ENCODE measurements around the gene PSMD9. TPM values are rescaled to one million over a fixed set of nuclear protein-coding genes. Genes with fewer than 3 reads are reported as not detected.

PSMD9 gene
- total RNA-seq, 4 donors from 2014 or later: 44.7 to 102 (median 68.4) TPM

Other genes starting within 250 kb of the PSMD9 start
- 1 to 10 TPM; 1.5 to 4.5 (median 2.6) TPM for gene MORN3, start 219.1 kb upstream of the PSMD9 start, total RNA-seq
- gene TMEM120B, start 176.0 kb upstream of the PSMD9 start, total RNA-seq: 10 to 100 TPM in 1 of 4 donors, 1 to 10 TPM in 3; 7.1 to 13.8 (median 8.8) TPM
- gene RHOF, start 95.1 kb upstream of the PSMD9 start, total RNA-seq: 10 to 100 TPM in 3 of 4 donors, 1 to 10 TPM in 1; 6.6 to 20.4 (median 17.5) TPM
- gene SETD1B, start 84.8 kb upstream of the PSMD9 start, total RNA-seq: 10 to 100 TPM; 13.1 to 23.1 (median 19.5) TPM
- gene HPD, start 29.9 kb upstream of the PSMD9 start, total RNA-seq: 1 to 10 TPM in 1 of 4 donors, not detected in 3; 1.4 TPM
- gene CFAP251, start 29.8 kb downstream of the PSMD9 start, total RNA-seq: 1 to 10 TPM; 2.3 to 4.4 (median 2.6) TPM
- 10 to 100 TPM; 15.9 to 30.9 (median 22.7) TPM for gene BCL7A, start 133.1 kb downstream of the PSMD9 start, total RNA-seq
- 10 to 100 TPM; 25.2 to 91.4 (median 35.4) TPM for gene MLXIP, start 190.0 kb downstream of the PSMD9 start, total RNA-seq